Endothelial cell of umbilical vein (primary cell): ENCODE results near the gene PEX5L. TPM values are rescaled to one million over a fixed set of nuclear protein-coding genes. Genes with fewer than 3 reads are reported as not detected.

Experiments
- BruUV-seq: library from RNA; stranded (reverse); fragments of 400-500 nt; replicated peaks from 2 replicates; lab custom pipeline; 2021; lab: Mats Ljungman, UMichigan
- CTCF ChIA-PET: fragments of 300-600, 350-600 bp; sonication (Branson Sonifier 250); formaldehyde crosslinking; loops from one replicate; lab custom pipeline; 2021; ENCODE audit warnings: antibody characterized with exemption, inconsistent platforms; lab: Charles Lee
- POLR2A ChIA-PET: fragments of 300-600, 350-600 bp; sonication (Branson Sonifier 250); formaldehyde crosslinking; loops from one replicate; lab custom pipeline; 2021; ENCODE audit warnings: antibody characterized with exemption, inconsistent platforms; lab: Charles Lee
- DNase-seq: peaks from one replicate; pipeline ENCODE4 v3.0.0-alpha.2; 2011; ENCODE audit warnings: low read depth, low spot score
- FAIRE-seq: peaks from 2 replicates; lab custom pipeline; 2011; peaks lifted over from hg19 to GRCh38; lab: Jason Lieb, UNC
- H2AFZ ChIP-seq: 2 replicates; pipeline ENCODE4 v1.6.0; 2012; ENCODE audit warnings: low read depth, low read length, control low read depth, inconsistent platforms
- H3K27ac ChIP-seq: 2 replicates; pipeline ENCODE4 v1.5.1; 2011; ENCODE audit warnings: low read depth, mild to moderate bottlenecking, control low read depth, low read length, moderate library complexity; ENCODE audit not compliant: insufficient read depth
- H3K27me3 ChIP-seq, 2 experiments: 2 replicates each; pipeline versions ENCODE4 v1.6.0 to v1.6.1; 2011; ENCODE audit warnings: low read length in 2 of 2, mixed read lengths in 1 of 2; ENCODE audit not compliant: control insufficient read depth in 2 of 2, insufficient read depth in 2 of 2
- H3K36me3 ChIP-seq, 2 experiments: 2 replicates in 1 of 2; 3 replicates in 1 of 2; pipeline ENCODE4 v1.5.1; 2011; ENCODE audit warnings: low read length in 2 of 2, mild to moderate bottlenecking in 1 of 2, moderate library complexity in 1 of 2; ENCODE audit not compliant: control insufficient read depth in 2 of 2, insufficient read depth in 2 of 2; ENCODE audit errors: extremely low read depth in 1 of 2
- H3K4me1 ChIP-seq: 3 replicates; pipeline ENCODE4 v1.5.1; 2011; ENCODE audit warnings: mild to moderate bottlenecking, low read length; ENCODE audit not compliant: control insufficient read depth, insufficient read depth; ENCODE audit errors: extremely low read depth
- H3K4me2 ChIP-seq: 2 replicates; pipeline ENCODE4 v1.6.1; 2011; ENCODE audit warnings: low read length, control low read depth, mixed read lengths; ENCODE audit not compliant: insufficient read depth
- H3K4me3 ChIP-seq, 3 experiments: fragments of 200-600 bp in 1 of 3; sonication (generic), shearing (Covaris generic) in 1 of 3; replicated peaks in 1 of 3; 2 replicates each; pipeline ENCODE4 v1.5.1; 2011 to 2016; ENCODE audit warnings: control low read depth in 3 of 3, low read length in 3 of 3, mild to moderate bottlenecking in 2 of 3, inconsistent platforms in 1 of 3, low read depth in 1 of 3, moderate library complexity in 1 of 3; ENCODE audit not compliant: insufficient read depth in 1 of 3
- H3K79me2 ChIP-seq: 2 replicates; pipeline ENCODE4 v1.6.0; 2012; ENCODE audit warnings: low read length, inconsistent platforms; ENCODE audit not compliant: control insufficient read depth, insufficient read depth
- H3K9ac ChIP-seq: replicated peaks from 2 replicates; pipeline ENCODE3; 2011; ENCODE audit warnings: low read length, control low read depth; ENCODE audit not compliant: insufficient read depth; ENCODE audit errors: extremely low read depth
- H3K9me1 ChIP-seq: replicated peaks from 3 replicates; pipeline ENCODE4 v1.6.0; 2011; ENCODE audit warnings: mild to moderate bottlenecking, low read length; ENCODE audit not compliant: control insufficient read depth, insufficient read depth; ENCODE audit errors: extremely low read depth
- H3K9me3 ChIP-seq: replicated peaks from 2 replicates; pipeline ENCODE4 v1.5.1; 2012; ENCODE audit warnings: low read length, inconsistent platforms; ENCODE audit not compliant: control insufficient read depth, insufficient read depth
- H4K20me1 ChIP-seq: replicated peaks from 2 replicates; pipeline ENCODE3; 2011; ENCODE audit warnings: mild to moderate bottlenecking, low read length; ENCODE audit not compliant: control insufficient read depth, insufficient read depth; ENCODE audit errors: extremely low read depth
- EZH2 ChIP-seq: IDR thresholded peaks from 2 replicates; pipeline ENCODE4 v1.6.1; 2012; ENCODE audit warnings: borderline replicate concordance, low read depth, mild to moderate bottlenecking, moderate library complexity, low read length, inconsistent platforms; ENCODE audit not compliant: severe bottlenecking
- FOS ChIP-seq: IDR thresholded peaks from 2 replicates; pipeline ENCODE4 v1.6.1; 2011; ENCODE audit warnings: mild to moderate bottlenecking, low read length, moderate library complexity, borderline replicate concordance; ENCODE audit not compliant: insufficient read depth
- GATA2 ChIP-seq: IDR thresholded peaks from 2 replicates; pipeline ENCODE4 v1.7.0; 2011; ENCODE audit warnings: low read depth, mild to moderate bottlenecking, moderate library complexity, mixed read lengths, low read length; ENCODE audit not compliant: insufficient read length, insufficient read depth
- JUN ChIP-seq: IDR thresholded peaks from 2 replicates; pipeline ENCODE4 v1.6.1; 2011; ENCODE audit warnings: borderline replicate concordance, low read depth; ENCODE audit not compliant: insufficient read length, insufficient read depth
- MYC ChIP-seq: IDR thresholded peaks from one replicate; pipeline ENCODE4 v1.6.1; 2011; ENCODE audit warnings: mild to moderate bottlenecking, low read depth, low read length
- POLR2A ChIP-seq: IDR thresholded peaks from 2 replicates; pipeline ENCODE4 v1.6.1; 2012; ENCODE audit warnings: low read depth, mild to moderate bottlenecking, control low read depth, low read length
- POLR2AphosphoS5 ChIP-seq: IDR thresholded peaks from 2 replicates; pipeline ENCODE4 v1.6.1; 2012; ENCODE audit warnings: low read depth, mild to moderate bottlenecking, control low read depth, low read length, moderate library complexity; ENCODE audit not compliant: insufficient read depth
- dilution Hi-C: fragments of 300-500 bp; cut with MboI; formaldehyde crosslinking; loops from one replicate; pipeline ENCODE4 v1.15.0; 2019; ENCODE audit warnings: low sequenced_read_pairs; ENCODE audit not compliant: extremely low pct_ligation_motif_present
- intact Hi-C: fragments of 100-400 bp; cut with micrococcal nuclease; formaldehyde crosslinking; loops from one replicate; pipeline ENCODE4 v1.10.0; 2022
- polyA plus RNA-seq, 4 experiments: library from polyadenylated mRNA; depleted of rRNA in 3 of 4; stranded (reverse) in 3 of 4; unstranded in 1 of 4; fragments of >200 nt; gene quantifications; 2 replicates each; pipeline versions ENCODE4 v1.2.1 to v1.2.3, GENCODE V29; 2011 to 2012; ENCODE audit warnings: missing spikeins in 1 of 4
- total RNA-seq: library from RNA; stranded (reverse); gene quantifications from 2 replicates; pipeline ENCODE4 v1.2.3, GENCODE V29; 2021
- TF ChIP-seq, protein P1 (sequence below): IDR thresholded peaks from 2 replicates; pipeline ENCODE4 v1.6.1; 2011; ENCODE audit not compliant: insufficient read depth, insufficient read length
- TF ChIP-seq, protein P2 (sequence below), 2 donors: IDR thresholded peaks; 1 replicate in 1 of 2; 2 replicates in 1 of 2; pipeline ENCODE4 v1.5.1; 2011; ENCODE audit warnings: low read length in 2 of 2, mild to moderate bottlenecking in 2 of 2, moderate library complexity in 2 of 2, control low read depth in 1 of 2, inconsistent platforms in 1 of 2, low read depth in 1 of 2; ENCODE audit not compliant: insufficient read depth in 1 of 2; ENCODE audit errors: extremely low read depth in 1 of 2

The PEX5L gene
- total and polyA plus RNA-seq, 2 donors (not counting 3 experiments of a cell fraction or from before 2014, with no cell fraction given) = not detected

DNA sequence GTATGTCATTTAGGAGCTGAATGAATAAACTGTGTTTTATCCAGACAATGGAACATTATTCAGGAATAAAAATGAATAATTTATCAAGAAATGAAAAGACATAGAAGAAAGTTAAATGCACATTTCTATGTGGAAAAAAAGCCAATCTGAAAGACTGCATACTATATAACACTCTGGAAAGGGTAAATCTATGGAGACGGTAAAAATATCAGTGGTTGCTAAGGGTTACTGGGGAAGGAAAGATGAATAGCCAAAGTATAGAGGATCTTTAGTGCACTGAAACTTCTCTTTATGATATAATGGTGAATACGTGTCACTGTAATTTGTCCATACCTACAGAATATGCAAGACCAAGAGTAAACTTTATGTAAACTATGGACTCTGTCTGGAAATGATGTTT lies 46.0 kb upstream of the PEX5L start:
- no peaks in the 10 kb centered on the region for H4K20me1 ChIP-seq
- POLR2A ChIA-PET = no interaction called here
- no peak overlapping the region for H3K27ac ChIP-seq
- peaks cover 1% of the 10 kb centered on the region for H3K9me3 ChIP-seq
- H3K27me3 ChIP-seq = no peaks in the 10 kb centered on the region
- BruUV-seq = no TSS peak
- CTCF ChIA-PET = no interaction called here
- dilution Hi-C loops = no loop called here
- FAIRE-seq = no peak
- no peaks in the 10 kb centered on the region for H3K79me2 ChIP-seq
- H3K4me3 ChIP-seq = no peak overlapping the region
- H3K4me1 ChIP-seq = no peaks in the 10 kb centered on the region
- no peak for DNase-seq
- no peak overlapping the region for H3K9ac ChIP-seq
- intact Hi-C loops = no loop called here
- H3K4me2 ChIP-seq = no peak overlapping the region
- H3K36me3 ChIP-seq = no peaks in the 10 kb centered on the region
- H2AFZ ChIP-seq = no peak overlapping the region
- no peak for TF ChIP-seq MYC
- no peaks in the 10 kb centered on the region for H3K9me1 ChIP-seq

DNA sequence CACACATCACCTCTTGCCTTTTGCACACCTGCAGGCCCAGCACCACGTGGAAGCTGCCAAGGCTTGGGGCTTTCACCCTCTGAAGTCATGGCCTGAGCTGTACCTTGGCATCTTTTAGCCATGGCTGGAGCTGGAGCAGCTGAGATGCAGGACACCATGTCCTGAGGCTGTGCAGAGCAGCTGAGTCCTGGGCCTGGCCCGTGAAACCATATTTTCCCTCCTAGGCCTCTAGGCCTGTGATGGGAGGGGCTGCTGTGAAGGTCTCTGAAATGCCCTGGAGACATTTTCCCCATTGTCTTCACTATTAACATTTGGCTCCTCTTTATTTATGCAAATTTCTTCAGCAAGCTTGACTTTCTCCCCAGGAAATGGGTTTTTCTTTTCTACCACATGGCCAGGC lies 41.9 kb upstream of the PEX5L start:
- H2AFZ ChIP-seq = no peak overlapping the region
- no peak for DNase-seq
- no peaks in the 10 kb centered on the region for H3K9me1 ChIP-seq
- FAIRE-seq = no peak
- ChIA-PET CTCF (no interaction called here), POLR2A (no interaction called here)
- no peak for TF ChIP-seq MYC
- TF ChIP-seq EZH2 = no peak
- TF ChIP-seq, protein P1, sequence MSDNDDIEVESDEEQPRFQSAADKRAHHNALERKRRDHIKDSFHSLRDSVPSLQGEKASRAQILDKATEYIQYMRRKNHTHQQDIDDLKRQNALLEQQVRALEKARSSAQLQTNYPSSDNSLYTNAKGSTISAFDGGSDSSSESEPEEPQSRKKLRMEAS = no peak
- no peak for TF ChIP-seq GATA2
- TF ChIP-seq FOS = no peak
- TF ChIP-seq JUN = no peak
- TF ChIP-seq POLR2A = no peak
- TF ChIP-seq POLR2AphosphoS5 = no peak
- TF ChIP-seq, protein P2, sequence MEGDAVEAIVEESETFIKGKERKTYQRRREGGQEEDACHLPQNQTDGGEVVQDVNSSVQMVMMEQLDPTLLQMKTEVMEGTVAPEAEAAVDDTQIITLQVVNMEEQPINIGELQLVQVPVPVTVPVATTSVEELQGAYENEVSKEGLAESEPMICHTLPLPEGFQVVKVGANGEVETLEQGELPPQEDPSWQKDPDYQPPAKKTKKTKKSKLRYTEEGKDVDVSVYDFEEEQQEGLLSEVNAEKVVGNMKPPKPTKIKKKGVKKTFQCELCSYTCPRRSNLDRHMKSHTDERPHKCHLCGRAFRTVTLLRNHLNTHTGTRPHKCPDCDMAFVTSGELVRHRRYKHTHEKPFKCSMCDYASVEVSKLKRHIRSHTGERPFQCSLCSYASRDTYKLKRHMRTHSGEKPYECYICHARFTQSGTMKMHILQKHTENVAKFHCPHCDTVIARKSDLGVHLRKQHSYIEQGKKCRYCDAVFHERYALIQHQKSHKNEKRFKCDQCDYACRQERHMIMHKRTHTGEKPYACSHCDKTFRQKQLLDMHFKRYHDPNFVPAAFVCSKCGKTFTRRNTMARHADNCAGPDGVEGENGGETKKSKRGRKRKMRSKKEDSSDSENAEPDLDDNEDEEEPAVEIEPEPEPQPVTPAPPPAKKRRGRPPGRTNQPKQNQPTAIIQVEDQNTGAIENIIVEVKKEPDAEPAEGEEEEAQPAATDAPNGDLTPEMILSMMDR (IDR thresholded peaks at IDR 0.05; ENCODE audit: extremely low read depth in 1 of 2, insufficient read depth in 1 of 2, low read depth in 1 of 2, low read length in 2 of 2) = no peak
- no peaks in the 10 kb centered on the region for H3K9me3 ChIP-seq
- no peaks in the 10 kb centered on the region for H4K20me1 ChIP-seq
- H3K36me3 ChIP-seq = no peaks in the 10 kb centered on the region
- H3K79me2 ChIP-seq = no peaks in the 10 kb centered on the region
- dilution Hi-C loops (no loop called here), intact Hi-C loops (no loop called here)
- H3K4me2 ChIP-seq = no peak overlapping the region
- H3K9ac ChIP-seq = no peak overlapping the region
- BruUV-seq = no TSS peak
- H3K27me3 ChIP-seq = no peaks in the 10 kb centered on the region
- no peak overlapping the region for H3K27ac ChIP-seq
- H3K4me1 ChIP-seq = no peaks in the 10 kb centered on the region
- H3K4me3 ChIP-seq = no peak overlapping the region
